Measurements from ENCODE around the gene IFNLR1.

The IFNLR1 gene

DNA sequence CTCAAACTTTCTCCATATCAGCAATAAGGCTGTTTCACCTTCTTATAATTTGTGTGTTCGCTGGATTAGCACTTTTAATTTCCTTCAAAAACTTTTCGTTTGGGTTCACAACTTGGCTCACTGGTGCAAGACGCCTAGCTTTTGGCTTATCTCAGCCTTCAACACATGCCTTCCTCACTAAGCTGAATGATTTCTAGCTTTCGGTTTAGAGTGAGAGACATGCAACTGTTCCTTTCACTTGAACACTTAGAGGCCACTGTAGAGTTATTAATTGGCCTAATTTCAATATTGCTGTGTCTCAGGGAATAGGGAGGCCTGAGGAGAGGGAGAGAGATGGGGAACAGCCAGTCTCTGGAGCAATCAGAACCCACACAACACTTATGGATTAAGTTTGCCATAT, 41.2 kb upstream of the IFNLR1 start:
- ATAC-seq, result no peak

GRCh38 chr1:24226749-24227148, 39.7 kb upstream of the IFNLR1 start:
- ATAC-seq, result no peak
- TF ChIP-seq TCF4 (CRISPR knock-in tag; IDR thresholded peaks at IDR 0.05; ENCODE audit: borderline replicate concordance) (no peak), ZFP30 (CRISPR knock-in tag; IDR thresholded peaks at IDR 0.05) (no peak), TOX (CRISPR knock-in tag; IDR thresholded peaks at IDR 0.05; ENCODE audit: borderline replicate concordance) (no peak)

More for the DNA sequence above, 41.2 kb upstream of the IFNLR1 start:
- TF ChIP-seq, protein P1, sequence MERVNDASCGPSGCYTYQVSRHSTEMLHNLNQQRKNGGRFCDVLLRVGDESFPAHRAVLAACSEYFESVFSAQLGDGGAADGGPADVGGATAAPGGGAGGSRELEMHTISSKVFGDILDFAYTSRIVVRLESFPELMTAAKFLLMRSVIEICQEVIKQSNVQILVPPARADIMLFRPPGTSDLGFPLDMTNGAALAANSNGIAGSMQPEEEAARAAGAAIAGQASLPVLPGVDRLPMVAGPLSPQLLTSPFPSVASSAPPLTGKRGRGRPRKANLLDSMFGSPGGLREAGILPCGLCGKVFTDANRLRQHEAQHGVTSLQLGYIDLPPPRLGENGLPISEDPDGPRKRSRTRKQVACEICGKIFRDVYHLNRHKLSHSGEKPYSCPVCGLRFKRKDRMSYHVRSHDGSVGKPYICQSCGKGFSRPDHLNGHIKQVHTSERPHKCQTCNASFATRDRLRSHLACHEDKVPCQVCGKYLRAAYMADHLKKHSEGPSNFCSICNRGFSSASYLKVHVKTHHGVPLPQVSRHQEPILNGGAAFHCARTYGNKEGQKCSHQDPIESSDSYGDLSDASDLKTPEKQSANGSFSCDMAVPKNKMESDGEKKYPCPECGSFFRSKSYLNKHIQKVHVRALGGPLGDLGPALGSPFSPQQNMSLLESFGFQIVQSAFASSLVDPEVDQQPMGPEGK (CRISPR knock-in tag; IDR thresholded peaks at IDR 0.05; ENCODE audit: borderline replicate concordance), result no peak
- TF ChIP-seq TOX (CRISPR knock-in tag; IDR thresholded peaks at IDR 0.05; ENCODE audit: borderline replicate concordance), result no peak
- no peak for TF ChIP-seq ARNTL (CRISPR knock-in tag; IDR thresholded peaks at IDR 0.05; ENCODE audit: borderline replicate concordance, low read depth)

GRCh38 chr1:24224761-24225160, 37.7 kb upstream of the IFNLR1 start:
- TF ChIP-seq ZFP30 (CRISPR knock-in tag; IDR thresholded peaks at IDR 0.05), result no peak
- TF ChIP-seq TCF4 (CRISPR knock-in tag; IDR thresholded peaks at IDR 0.05; ENCODE audit: borderline replicate concordance), result no peak
- TF ChIP-seq ARNTL (CRISPR knock-in tag; IDR thresholded peaks at IDR 0.05; ENCODE audit: borderline replicate concordance, low read depth), result no peak
- no peak for TF ChIP-seq ZNF565 (CRISPR knock-in tag; conservative IDR thresholded peaks at IDR 0.05; ENCODE audit: low read depth)
- TF ChIP-seq PPARA (CRISPR knock-in tag; IDR thresholded peaks at IDR 0.05; ENCODE audit: borderline replicate concordance), result no peak
- TF ChIP-seq GLIS3 (CRISPR knock-in tag; IDR thresholded peaks at IDR 0.05), result no peak
- no peak for TF ChIP-seq RARB (CRISPR knock-in tag; IDR thresholded peaks at IDR 0.05)
- TF ChIP-seq, protein P1 (CRISPR knock-in tag; IDR thresholded peaks at IDR 0.05; ENCODE audit: borderline replicate concordance), result no peak
- no peak for TF ChIP-seq ISL1 (CRISPR knock-in tag; IDR thresholded peaks at IDR 0.05)
- TF ChIP-seq CSRNP3 (CRISPR knock-in tag; IDR thresholded peaks at IDR 0.05), result no peak
- TF ChIP-seq SNAI2 (CRISPR knock-in tag; IDR thresholded peaks at IDR 0.05), result no peak
- no peak for TF ChIP-seq TOX (CRISPR knock-in tag; IDR thresholded peaks at IDR 0.05; ENCODE audit: borderline replicate concordance)
- no peak for TF ChIP-seq BACH2 (CRISPR knock-in tag; IDR thresholded peaks at IDR 0.05; ENCODE audit: borderline replicate concordance)
- no peak for ATAC-seq

- TF ChIP-seq ZNF565 (CRISPR knock-in tag; conservative IDR thresholded peaks at IDR 0.05; ENCODE audit: low read depth), result no peak
- no peak for TF ChIP-seq CSDC2 (CRISPR knock-in tag; IDR thresholded peaks at IDR 0.05)
- TF ChIP-seq, protein P1 (CRISPR knock-in tag; IDR thresholded peaks at IDR 0.05; ENCODE audit: borderline replicate concordance), result no peak
- no peak for TF ChIP-seq BACH2 (CRISPR knock-in tag; IDR thresholded peaks at IDR 0.05; ENCODE audit: borderline replicate concordance)
- no peak for TF ChIP-seq CSRNP3 (CRISPR knock-in tag; IDR thresholded peaks at IDR 0.05)
- no peak for ATAC-seq
Measured at GRCh38 chr1:24224086-24224485, 37.0 kb upstream of the IFNLR1 start.

- ATAC-seq, result no peak
- TF ChIP-seq ZNF565 (CRISPR knock-in tag; conservative IDR thresholded peaks at IDR 0.05; ENCODE audit: low read depth) (no peak), PPARA (CRISPR knock-in tag; IDR thresholded peaks at IDR 0.05; ENCODE audit: borderline replicate concordance) (no peak), ARNTL (CRISPR knock-in tag; IDR thresholded peaks at IDR 0.05; ENCODE audit: borderline replicate concordance, low read depth) (no peak), TOX (CRISPR knock-in tag; IDR thresholded peaks at IDR 0.05; ENCODE audit: borderline replicate concordance) (no peak), ESRRG (CRISPR knock-in tag; IDR thresholded peaks at IDR 0.05) (no peak), ZNF70 (CRISPR knock-in tag; IDR thresholded peaks at IDR 0.05) (no peak), ZC3H10 (CRISPR knock-in tag; IDR thresholded peaks at IDR 0.05) (no peak), BACH2 (CRISPR knock-in tag; IDR thresholded peaks at IDR 0.05; ENCODE audit: borderline replicate concordance) (no peak), ZFP3 (CRISPR knock-in tag; IDR thresholded peaks at IDR 0.05) (no peak), ISL1 (CRISPR knock-in tag; IDR thresholded peaks at IDR 0.05) (no peak), CSRNP3 (CRISPR knock-in tag; IDR thresholded peaks at IDR 0.05) (no peak), OSR1 (CRISPR knock-in tag; IDR thresholded peaks at IDR 0.05) (no peak)
- TF ChIP-seq, protein P2, sequence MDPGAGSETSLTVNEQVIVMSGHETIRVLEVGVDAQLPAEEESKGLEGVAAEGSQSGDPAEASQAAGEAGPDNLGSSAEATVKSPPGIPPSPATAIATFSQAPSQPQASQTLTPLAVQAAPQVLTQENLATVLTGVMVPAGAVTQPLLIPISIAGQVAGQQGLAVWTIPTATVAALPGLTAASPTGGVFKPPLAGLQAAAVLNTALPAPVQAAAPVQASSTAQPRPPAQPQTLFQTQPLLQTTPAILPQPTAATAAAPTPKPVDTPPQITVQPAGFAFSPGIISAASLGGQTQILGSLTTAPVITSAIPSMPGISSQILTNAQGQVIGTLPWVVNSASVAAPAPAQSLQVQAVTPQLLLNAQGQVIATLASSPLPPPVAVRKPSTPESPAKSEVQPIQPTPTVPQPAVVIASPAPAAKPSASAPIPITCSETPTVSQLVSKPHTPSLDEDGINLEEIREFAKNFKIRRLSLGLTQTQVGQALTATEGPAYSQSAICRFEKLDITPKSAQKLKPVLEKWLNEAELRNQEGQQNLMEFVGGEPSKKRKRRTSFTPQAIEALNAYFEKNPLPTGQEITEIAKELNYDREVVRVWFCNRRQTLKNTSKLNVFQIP (CRISPR knock-in tag; IDR thresholded peaks at IDR 0.05; ENCODE audit: borderline replicate concordance, low read depth), result no peak
Measured at GRCh38 chr1:24222793-24223192, 35.7 kb upstream of the IFNLR1 start.

Measured in SK-N-SH treated with all-trans-retinoic acid at 6 μM for 48 hours (cell line).